Measurements from ENCODE around the gene ALDH16A1.

GRCh38 chr19:49488863-49489537, 36.0 kb downstream of the ALDH16A1 start:
- TF ChIP-seq CTCF (IDR thresholded peaks at IDR 0.05; ENCODE audit: poor library complexity) (no peak), EZH2phosphoT487 (IDR thresholded peaks at IDR 0.05; ENCODE audit: low read depth, severe bottlenecking, unreplicated experiment) (no peak), EZH2 (IDR thresholded peaks at IDR 0.05; ENCODE audit: borderline replicate concordance) (no peak)
